Esophagus muscularis mucosa (tissue), 4 donors: ENCODE results near the gene ZFAND5. TPM values are rescaled to one million over a fixed set of nuclear protein-coding genes. Genes with fewer than 3 reads are reported as not detected.

Experiments
- DNase-seq: peaks from one replicate; pipeline ENCODE4 v3.0.0-alpha.2; 2017; ENCODE audit errors: extremely low spot score
- H3K27ac ChIP-seq, 4 donors: fragments of 200-600 bp; sonication (generic); replicated peaks in 1 of 4; 1 replicate in 3 of 4; 2 replicates in 1 of 4; pipeline ENCODE4 v1.5.1; 2016 to 2019; ENCODE audit warnings: mild to moderate bottlenecking in 1 of 4
- H3K27me3 ChIP-seq, 4 donors: fragments of 200-600 bp; sonication (generic); one replicate each; pipeline versions ENCODE4 v1.5.1 to v1.6.0; 2016 to 2019
- H3K36me3 ChIP-seq, 4 donors: fragments of 200-600 bp; sonication (generic); one replicate each; pipeline ENCODE4 v1.5.1; 2016 to 2019
- H3K4me1 ChIP-seq, 4 donors: fragments of 200-600 bp; sonication (generic); one replicate each; pipeline ENCODE4 v1.5.1; 2016 to 2019
- H3K4me3 ChIP-seq, 4 donors: fragments of 200-600 bp; sonication (generic); 1 replicate in 2 of 4; 2 replicates in 2 of 4; pipeline ENCODE4 v1.5.1; 2016 to 2019; ENCODE audit warnings: mild to moderate bottlenecking in 4 of 4, moderate library complexity in 1 of 4
- H3K9me3 ChIP-seq, 4 donors: fragments of 200-600 bp; sonication (generic); 1 replicate in 3 of 4; 2 replicates in 1 of 4; pipeline ENCODE4 v1.5.1; 2016 to 2019
- CTCF ChIP-seq, 3 experiments: fragments of 200-600 bp in 2 of 3; fragments of 450-650 bp in 1 of 3; sonication (generic) in 2 of 3; IDR thresholded peaks; one replicate each; pipeline ENCODE4 v1.5.1; 2017 to 2019; ENCODE audit warnings: antibody characterized with exemption in 3 of 3, mild to moderate bottlenecking in 2 of 3, moderate library complexity in 1 of 3
- EP300 ChIP-seq: sonication (generic); formaldehyde crosslinking; IDR thresholded peaks from one replicate; pipeline ENCODE4 v1.6.1; 2017; ENCODE audit warnings: antibody characterized with exemption
- POLR2A ChIP-seq: fragments of 450-650 bp; IDR thresholded peaks from one replicate; pipeline ENCODE4 v1.6.1; 2017; ENCODE audit warnings: antibody characterized with exemption, moderate library complexity, mild to moderate bottlenecking, low read depth
- POLR2AphosphoS5 ChIP-seq, 2 donors: sonication (generic); formaldehyde crosslinking; IDR thresholded peaks; one replicate each; pipeline ENCODE4 v1.6.1; 2017; ENCODE audit warnings: antibody characterized with exemption in 2 of 2
- WGBS: methylation state at CpG from one replicate; pipeline ENCODE4 v1.1.5; 2018; 5-methylcytosine and 5-hydroxymethylcytosine counted together
- intact Hi-C: fragments of 100-400 bp; cut with DNase I; formaldehyde crosslinking; loops from one replicate; pipeline ENCODE4 v1.15.1; 2023
- total RNA-seq, 4 donors: library from RNA; depleted of rRNA; stranded (reverse); fragments of >200 nt; gene quantifications; one replicate each; pipeline versions ENCODE4 v1.1.0 to v1.2.1, GENCODE V29; 2016

Gene ZFAND5
- total RNA-seq, 4 donors from 2014 or later: 176 to 303 (median 225) TPM

GRCh38 chr9:72402744-72403143, 37.7 kb upstream of the ZFAND5 start:
- TF ChIP-seq EP300: no peak
- TF ChIP-seq CTCF (IDR thresholded peaks at IDR 0.05): no peak
- no peak for TF ChIP-seq POLR2A
- TF ChIP-seq POLR2AphosphoS5 (IDR thresholded peaks at IDR 0.05): no peak
- WGBS: 68% methylated on average over 2 of the region's 2 CpGs
- no peaks in the 10 kb centered on the region for H3K9me3 ChIP-seq
- no peak overlapping the region for H3K27ac ChIP-seq
- no peak overlapping the region for H3K4me3 ChIP-seq
- H3K27me3 ChIP-seq: no peaks in the 10 kb centered on the region
- H3K36me3 ChIP-seq: no peaks in the 10 kb centered on the region
- no peaks in the 10 kb centered on the region for H3K4me1 ChIP-seq
- intact Hi-C loops: no loop called here
- no peak for DNase-seq

- Histone ChIP-seq H3K4me3 (no peak overlapping the region), H3K27me3 (no peaks in the 10 kb centered on the region), H3K4me1 (peaks cover 0 to 12% (median 11%) of the 10 kb centered on the region in 4 donors), H3K27ac (no peak overlapping the region), H3K36me3 (no peaks in the 10 kb centered on the region), H3K9me3 (no peaks in the 10 kb centered on the region)
- DNase-seq: no peak
- TF ChIP-seq CTCF (IDR thresholded peaks at IDR 0.05) (no peak), EP300 (no peak), POLR2A (no peak), POLR2AphosphoS5 (IDR thresholded peaks at IDR 0.05) (no peak)
- intact Hi-C loops: no loop called here
- WGBS: 79% methylated on average over 1 of the region's 1 CpG
Observed at GRCh38 chr9:72401396-72401795, 36.4 kb upstream of the ZFAND5 start.

- Histone ChIP-seq H3K27ac (no peak overlapping the region), H3K36me3 (no peaks in the 10 kb centered on the region), H3K9me3 (no peaks in the 10 kb centered on the region), H3K4me1 (peaks cover 0 to 17% (median 16%) of the 10 kb centered on the region in 4 donors), H3K4me3 (no peak overlapping the region), H3K27me3 (no peaks in the 10 kb centered on the region)
- intact Hi-C loops: no loop called here
- no peak for DNase-seq
- no peak for TF ChIP-seq CTCF (IDR thresholded peaks at IDR 0.05)
- TF ChIP-seq EP300: no peak
- no peak for TF ChIP-seq POLR2A
- TF ChIP-seq POLR2AphosphoS5 (IDR thresholded peaks at IDR 0.05): no peak
- 72% methylated on average over 2 of the region's 2 CpGs for WGBS
Observed at GRCh38 chr9:72400866-72401265, 35.9 kb upstream of the ZFAND5 start.

GRCh38 chr9:72399391-72399790, 34.4 kb upstream of the ZFAND5 start:
- WGBS: 92% methylated on average over 2 of the region's 2 CpGs
- H3K9me3 ChIP-seq: no peaks in the 10 kb centered on the region
- TF ChIP-seq EP300 (no peak), POLR2AphosphoS5 (IDR thresholded peaks at IDR 0.05) (no peak), POLR2A (no peak), CTCF (IDR thresholded peaks at IDR 0.05) (no peak)
- DNase-seq: no peak
- no peak overlapping the region for H3K4me3 ChIP-seq
- H3K27ac ChIP-seq: no peak overlapping the region
- H3K4me1 ChIP-seq: peaks cover 0 to 27% (median 26%) of the 10 kb centered on the region in 4 donors
- H3K36me3 ChIP-seq: no peaks in the 10 kb centered on the region
- H3K27me3 ChIP-seq: no peaks in the 10 kb centered on the region
- intact Hi-C loops: no loop called here
